Glomerular visceral epithelial cell (primary cell): ENCODE results near the gene ERN1.

Experiments used
- DNase-seq: peaks from one replicate; pipeline ENCODE4 v3.0.0-alpha.2; 2016; ENCODE audit errors: extremely low spot score

The ERN1 gene

GRCh38 chr17:64061178-64061898 is 68.6 kb downstream of the ERN1 start:
- DNase-seq: no peak

- DNase-seq: no peak
Measured at GRCh38 chr17:64060331-64060730, 69.6 kb downstream of the ERN1 start.

DNA sequence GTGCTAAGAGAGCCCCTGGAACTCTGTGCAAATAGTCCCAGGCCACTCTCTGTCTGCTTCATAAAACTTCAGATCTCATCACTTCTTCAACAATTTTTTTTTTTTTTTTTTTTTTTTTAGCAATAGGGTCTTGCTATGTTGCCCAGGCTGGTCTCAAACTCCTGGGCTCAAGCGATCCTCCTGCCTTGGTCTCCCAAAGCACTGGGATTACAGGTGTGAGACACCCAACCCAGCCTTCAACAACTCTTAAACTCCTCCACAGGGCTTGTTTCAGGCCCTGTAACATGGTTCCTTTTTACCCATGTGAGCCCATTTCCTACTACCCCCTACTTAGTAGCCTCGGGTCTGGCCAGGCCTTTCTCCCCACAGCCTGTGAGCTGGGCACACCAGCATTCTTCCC is 70.2 kb downstream of the ERN1 start:
- DNase-seq: no peak

GRCh38 chr17:64058621-64059020 is 71.3 kb downstream of the ERN1 start:
- DNase-seq: no peak

GRCh38 chr17:64057701-64058263 is 72.2 kb downstream of the ERN1 start:
- no peak for DNase-seq

- DNase-seq: no peak
Measured at GRCh38 chr17:64056269-64057005, 73.5 kb downstream of the ERN1 start.

DNA sequence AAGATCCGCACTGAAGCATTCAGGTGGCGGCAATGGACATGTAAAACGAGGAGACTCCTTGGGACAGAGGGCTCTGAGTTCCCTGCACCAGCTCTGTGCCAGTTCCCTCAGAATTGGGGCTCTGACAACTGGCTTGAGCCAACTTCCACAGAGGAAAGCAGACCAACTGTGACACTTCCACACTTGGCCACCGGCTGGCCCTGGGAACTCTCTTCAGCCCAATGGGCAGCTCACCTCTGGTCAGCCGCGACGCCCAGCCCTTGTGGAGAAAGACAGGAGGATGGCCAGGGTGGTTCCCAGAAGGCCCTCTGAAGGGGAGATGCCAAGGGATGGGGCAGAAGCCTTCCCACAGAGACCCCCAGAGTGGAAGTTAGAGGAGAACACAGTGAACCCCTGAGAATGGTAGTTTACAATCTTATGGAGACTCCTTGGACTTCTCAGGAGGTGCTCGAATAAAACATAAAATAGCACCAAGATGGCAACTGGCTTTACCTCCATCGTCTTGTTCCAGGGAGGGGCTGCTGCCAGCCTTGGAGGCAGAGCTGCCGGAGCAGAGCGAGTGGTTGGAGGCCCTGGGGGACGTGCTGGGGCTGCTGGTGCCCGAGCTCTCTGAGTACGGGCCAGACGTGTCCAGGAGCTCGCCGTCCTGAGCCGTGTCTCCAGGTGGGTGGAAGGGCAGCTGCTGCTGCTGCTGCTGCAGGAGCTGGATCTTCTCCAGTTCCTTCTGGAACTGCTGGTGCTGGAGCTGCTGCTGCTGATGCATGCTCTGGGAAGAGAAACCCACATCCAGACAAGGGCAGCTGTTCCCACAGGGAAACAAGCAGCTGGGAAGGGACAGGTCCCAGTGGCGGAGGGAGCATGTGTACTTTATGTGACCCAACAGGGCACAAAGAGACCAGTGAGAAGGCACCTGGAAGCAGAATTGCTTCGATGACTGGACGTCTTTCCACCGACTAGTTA is 74.5 kb downstream of the ERN1 start:
- no peak for DNase-seq

- DNase-seq: no peak
Measured at GRCh38 chr17:64054304-64054703, 75.6 kb downstream of the ERN1 start.

DNA sequence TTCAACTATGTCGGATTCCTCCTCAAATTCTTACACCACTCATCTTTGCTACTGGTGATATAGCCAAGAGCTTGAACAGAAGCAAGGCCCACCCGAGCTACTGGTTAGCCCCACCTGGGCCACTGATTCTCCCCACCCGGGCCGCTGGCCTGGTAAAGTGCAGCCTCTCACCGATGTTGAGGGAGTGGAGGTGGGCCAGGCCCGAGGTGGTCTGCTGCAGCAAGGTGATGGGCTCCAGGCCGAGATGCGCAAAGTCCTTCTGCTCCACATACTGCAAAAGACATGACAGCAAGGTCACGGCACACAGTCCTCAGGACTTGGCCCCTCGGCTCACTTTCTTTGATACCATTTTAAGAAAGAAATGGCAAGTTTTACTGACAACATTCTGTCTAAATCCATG is 76.8 kb downstream of the ERN1 start:
- no peak for DNase-seq

- DNase-seq: no peak
Measured at GRCh38 chr17:64051153-64051552, 78.8 kb downstream of the ERN1 start.

DNA sequence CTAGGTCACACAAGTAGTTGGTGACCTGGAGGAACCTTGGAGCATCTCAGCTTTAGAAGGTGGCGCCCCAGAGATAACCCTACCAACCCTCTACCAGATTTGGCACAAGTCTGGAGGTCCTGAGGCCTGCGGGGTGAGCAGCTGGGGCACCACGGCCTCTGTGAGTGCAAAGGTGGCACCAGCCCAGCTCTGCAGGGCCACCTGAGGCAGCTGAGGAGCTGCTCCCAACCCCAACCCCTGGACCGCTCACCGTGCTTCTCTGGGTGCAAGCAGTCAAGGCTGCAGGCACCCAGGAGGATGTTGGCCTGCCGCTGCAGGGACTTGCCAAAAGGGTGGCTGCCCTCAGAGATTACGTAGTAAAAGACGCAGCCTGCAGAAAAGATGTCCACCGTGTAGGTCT is 81.1 kb downstream of the ERN1 start:
- no peak for DNase-seq

- no peak for DNase-seq
Measured at GRCh38 chr17:64045176-64045575, 84.8 kb downstream of the ERN1 start.

DNA sequence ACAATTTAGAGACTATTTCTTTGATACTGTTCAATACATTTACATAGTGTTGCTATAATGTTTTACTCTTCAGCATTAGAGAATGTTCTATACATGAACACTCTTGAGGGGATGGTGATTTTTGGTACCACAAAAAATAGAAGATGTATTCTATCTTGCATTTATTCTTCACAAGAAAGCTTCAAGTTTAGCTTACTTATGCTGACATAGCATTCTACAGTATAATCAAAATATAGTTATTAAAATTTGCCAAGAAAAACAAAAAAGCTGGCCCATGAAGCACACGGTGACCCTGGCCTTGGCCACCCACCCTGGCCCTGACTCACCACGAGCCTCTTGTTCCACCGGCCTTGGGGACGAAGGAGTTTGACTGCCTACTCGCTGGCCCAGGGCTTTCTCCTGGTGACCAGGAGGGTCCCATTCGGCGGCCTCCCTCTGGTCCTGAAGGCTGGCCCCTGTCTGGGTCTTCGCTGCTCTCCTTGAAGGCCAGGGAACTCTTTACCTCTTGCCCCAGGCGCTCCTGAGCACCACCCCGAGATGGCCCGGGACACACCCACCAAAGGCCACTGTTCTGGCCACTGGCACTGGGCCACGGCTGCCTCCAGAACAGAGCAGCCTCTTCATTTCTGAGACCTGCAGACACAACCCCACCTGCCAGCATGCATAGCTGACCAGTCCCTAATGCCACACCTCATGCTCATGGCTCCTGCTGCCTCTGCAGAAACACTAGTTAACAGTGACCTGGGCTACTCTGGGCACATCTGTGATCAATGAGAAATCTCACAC is 87.1 kb downstream of the ERN1 start:
- DNase-seq: no peak

GRCh38 chr17:64041912-64042311 is 88.0 kb downstream of the ERN1 start:
- no peak for DNase-seq

- DNase-seq: no peak
Measured at GRCh38 chr17:64040206-64040605, 89.7 kb downstream of the ERN1 start.

- DNase-seq: no peak
Measured at GRCh38 chr17:64039106-64039400, 90.9 kb downstream of the ERN1 start.

- DNase-seq: no peak
Measured at GRCh38 chr17:64038331-64039105, 91.4 kb downstream of the ERN1 start.

DNA sequence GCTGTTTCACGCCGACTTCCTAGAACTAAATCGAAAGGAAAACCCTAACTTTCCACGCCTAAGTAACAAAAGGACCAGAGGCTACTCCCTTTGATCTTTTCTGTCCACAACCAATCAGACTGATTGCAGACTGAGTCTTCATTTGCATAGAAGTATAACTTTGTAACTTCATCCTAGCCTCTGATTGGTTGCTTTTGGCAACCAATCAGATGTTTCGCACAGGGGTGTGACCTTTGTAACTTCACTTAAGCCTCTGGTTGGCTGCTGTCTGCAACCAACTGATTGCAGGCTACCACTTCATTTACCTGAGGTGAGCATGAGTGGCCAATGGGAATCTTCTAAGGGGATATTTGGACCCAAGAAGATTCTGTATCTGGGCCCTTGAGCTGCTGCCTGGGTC is 92.1 kb downstream of the ERN1 start:
- DNase-seq: no peak

DNA sequence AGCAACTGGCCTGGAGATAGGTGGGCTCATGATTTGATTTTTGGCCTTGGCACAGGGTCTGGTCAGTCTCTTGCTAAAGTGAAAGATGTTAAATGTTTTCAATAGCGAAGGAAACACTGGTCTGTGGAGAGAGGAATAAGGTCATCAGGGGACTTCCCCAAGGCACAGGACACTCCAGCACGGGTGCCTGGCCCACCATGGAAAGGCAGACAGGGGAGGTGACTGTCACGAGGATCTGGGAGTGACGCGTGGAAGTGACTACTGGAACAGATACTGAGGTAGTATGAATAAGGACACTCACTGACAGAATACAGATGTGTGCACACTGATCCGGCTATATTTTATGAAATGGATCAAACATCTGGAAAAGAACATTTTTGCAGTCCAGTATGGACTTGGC is 92.8 kb downstream of the ERN1 start:
- no peak for DNase-seq

DNA sequence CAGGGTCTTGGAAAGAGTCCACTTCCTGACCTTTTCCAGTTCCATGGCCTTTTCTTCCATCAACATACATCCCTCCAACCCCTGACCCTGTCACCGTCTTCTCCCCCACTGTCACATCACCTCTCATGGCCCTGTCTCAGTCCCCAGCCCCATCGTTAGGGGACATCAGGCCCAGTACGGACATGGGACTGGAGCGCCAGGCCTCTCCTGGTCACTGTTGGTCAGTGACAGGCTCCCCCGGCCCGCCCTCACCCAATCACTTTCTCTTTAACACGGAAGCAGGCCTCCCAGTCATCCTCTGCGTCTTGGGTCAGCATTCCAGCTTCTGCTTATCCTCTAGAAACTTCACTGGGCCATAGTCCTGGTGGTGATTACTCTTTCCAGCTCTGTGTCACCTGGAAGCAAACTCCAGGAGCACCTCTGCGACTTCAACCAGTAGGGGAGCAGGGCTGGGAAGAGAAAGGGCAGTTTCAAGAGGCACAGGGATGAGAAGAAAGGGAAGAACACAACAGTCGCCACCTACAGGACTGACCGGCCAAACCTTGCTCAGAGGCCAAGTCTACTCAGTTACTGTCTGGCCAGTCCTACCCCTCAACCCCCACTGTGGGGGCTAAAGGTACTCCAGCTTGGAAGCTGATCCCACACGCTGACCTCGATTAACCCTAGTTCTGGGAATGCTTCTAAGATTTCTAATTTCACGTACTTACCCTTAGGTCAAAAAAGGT is 93.6 kb downstream of the ERN1 start:
- no peak for DNase-seq
